Lower leg skin (tissue), 3 donors: Measurements from ENCODE around the gene MEIOB.

Experiments used
- CTCF ChIP-seq, 3 donors: fragments of 450-650 bp; IDR thresholded peaks; one replicate each; pipeline ENCODE4 v1.5.1; 2016; ENCODE audit warnings: antibody characterized with exemption in 3 of 3, mild to moderate bottlenecking in 3 of 3, moderate library complexity in 2 of 3
- POLR2A ChIP-seq, 2 donors: fragments of 450-650 bp; IDR thresholded peaks; one replicate each; pipeline ENCODE4 v1.6.1; 2016 to 2017; ENCODE audit warnings: antibody characterized with exemption in 2 of 2, mild to moderate bottlenecking in 1 of 2, moderate library complexity in 1 of 2

GRCh38 chr16:1865902-1866690 lies 5.9 kb downstream of the MEIOB start:
- TF ChIP-seq POLR2A (IDR thresholded peaks at IDR 0.05), result no peak
- no peak for TF ChIP-seq CTCF (IDR thresholded peaks at IDR 0.05)
